B cell (primary cell): ENCODE data around the gene ZBTB5.

Experiments
- CTCF ChIP-seq: fragments of 200-600 bp; IDR thresholded peaks from one replicate; pipeline ENCODE4 v1.8.0; 2022; ENCODE audit warnings: antibody characterized with exemption, mild to moderate bottlenecking
- EZH2 ChIP-seq: IDR thresholded peaks from 2 replicates; pipeline ENCODE4 v1.6.1; 2012; ENCODE audit warnings: borderline replicate concordance, low read depth, mild to moderate bottlenecking, moderate library complexity, low read length; ENCODE audit not compliant: insufficient read depth, poor library complexity, severe bottlenecking

DNA sequence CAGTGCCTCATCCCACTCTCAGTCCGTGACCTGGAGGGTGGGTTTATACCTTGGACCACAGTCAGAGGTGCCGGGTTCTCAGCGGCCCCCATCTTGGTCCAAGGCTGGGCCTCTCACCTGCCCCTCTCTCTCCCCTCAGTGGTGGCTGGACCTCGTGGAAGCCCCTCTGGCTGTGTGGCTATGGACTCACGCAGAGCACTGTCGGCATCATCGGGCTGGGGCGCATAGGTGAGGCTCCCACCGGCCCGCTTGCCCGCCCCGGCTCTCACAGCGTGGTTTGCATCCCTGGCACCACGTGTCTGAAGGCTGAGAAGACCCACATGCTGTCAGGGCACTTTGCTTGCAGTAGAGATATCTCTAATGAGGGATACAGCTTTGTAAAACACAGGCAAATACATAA is 36.9 kb downstream of the ZBTB5 start:
- no peak for TF ChIP-seq CTCF
- no peak for TF ChIP-seq EZH2
